Ishikawa (cell line): Measurements from ENCODE around the gene CNTNAP2.

ENCODE experiments used
- EP300 ChIP-seq: IDR thresholded peaks from 2 replicates; pipeline ENCODE4 v1.6.1; 2012; ENCODE audit warnings: borderline replicate concordance
- FOXM1 ChIP-seq: IDR thresholded peaks from 2 replicates; pipeline ENCODE4 v1.6.1; 2012; ENCODE audit warnings: low read depth, borderline replicate concordance
- TAF1 ChIP-seq: IDR thresholded peaks from 2 replicates; pipeline ENCODE4 v1.6.1; 2012; ENCODE audit warnings: low read depth, mild to moderate bottlenecking
- TCF12 ChIP-seq: IDR thresholded peaks from 2 replicates; pipeline ENCODE4 v1.6.1; 2012; ENCODE audit warnings: low read depth

GRCh38 chr7:148153616-148154284 is 2037.1 kb downstream of the CNTNAP2 start:
- TF ChIP-seq FOXM1 (no peak), TCF12 (no peak), TAF1 (no peak), EP300 (no peak)
